T-helper 1 cell treated with Interleukin-12 subunit alpha and Interleukin-12 subunit beta and Interleukin-4 antibody, amounts not matched to agents 30 ng/mL and 1 ng/mL, for 36 hours (primary cell): ENCODE results near the gene MCTP1. TPM values are rescaled to one million over a fixed set of nuclear protein-coding genes. Genes with fewer than 3 reads are reported as not detected.

Experiments
- intact Hi-C: fragments of 100-400 bp; cut with micrococcal nuclease; formaldehyde crosslinking; loops from one replicate; pipeline ENCODE4 v1.15.1; 2024
- total RNA-seq: library from RNA; stranded (reverse); gene quantifications from 2 replicates; pipeline ENCODE4 v1.2.3, GENCODE V29; 2022

MCTP1 gene
- total RNA-seq, 1 donor from 2014 or later, result 0.10 TPM

- intact Hi-C loops, result no loop called here
These were observed 610.2 kb downstream of the MCTP1 start for GRCh38 chr5:94674490-94675382.

GRCh38 chr5:94672746-94673145 is 612.1 kb downstream of the MCTP1 start:
- intact Hi-C loops, result no loop called here

DNA sequence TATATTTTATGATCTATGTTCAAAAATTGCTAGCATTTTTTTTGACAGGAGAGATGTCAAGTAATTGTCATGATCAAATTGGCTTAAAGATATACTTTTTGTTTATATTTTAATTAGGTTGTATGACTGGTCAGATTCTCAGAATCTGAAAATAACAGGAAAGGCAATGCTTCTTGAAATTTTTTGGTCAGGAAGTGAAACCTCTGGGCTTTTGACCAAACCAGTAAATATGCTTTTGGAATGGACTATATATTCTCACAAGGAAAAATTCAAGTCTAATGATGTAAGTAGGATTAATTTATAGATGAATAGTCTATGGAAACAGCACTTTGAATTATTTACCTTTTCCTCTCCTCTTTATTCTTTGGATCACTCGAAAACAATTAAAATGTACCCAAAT is 614.2 kb downstream of the MCTP1 start:
- intact Hi-C loops, result no loop called here

GRCh38 chr5:94667937-94668336 is 617.0 kb downstream of the MCTP1 start:
- intact Hi-C loops, result no loop called here

DNA sequence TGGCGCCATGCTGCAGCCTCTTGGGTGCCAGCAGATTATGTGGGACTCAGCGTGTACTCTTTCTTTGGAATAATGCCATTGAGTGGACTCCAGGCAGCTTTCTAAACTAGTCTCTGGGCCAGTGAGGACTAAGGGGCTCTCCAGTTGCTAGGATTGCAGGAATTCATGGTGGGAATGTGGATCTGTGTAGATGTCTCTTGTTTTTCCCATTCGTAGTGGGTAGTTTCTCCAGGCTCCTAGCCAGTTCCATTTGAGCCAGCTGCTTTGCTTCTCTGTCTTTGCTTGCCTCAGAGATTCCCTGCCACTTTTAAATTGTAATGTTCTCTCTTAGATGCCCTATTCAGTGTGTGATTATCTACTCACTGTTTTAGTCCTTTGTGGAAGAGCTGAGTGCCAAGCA is 623.8 kb downstream of the MCTP1 start:
- intact Hi-C loops, result no loop called here

GRCh38 chr5:94660506-94660905 is 624.4 kb downstream of the MCTP1 start:
- intact Hi-C loops, result no loop called here

DNA sequence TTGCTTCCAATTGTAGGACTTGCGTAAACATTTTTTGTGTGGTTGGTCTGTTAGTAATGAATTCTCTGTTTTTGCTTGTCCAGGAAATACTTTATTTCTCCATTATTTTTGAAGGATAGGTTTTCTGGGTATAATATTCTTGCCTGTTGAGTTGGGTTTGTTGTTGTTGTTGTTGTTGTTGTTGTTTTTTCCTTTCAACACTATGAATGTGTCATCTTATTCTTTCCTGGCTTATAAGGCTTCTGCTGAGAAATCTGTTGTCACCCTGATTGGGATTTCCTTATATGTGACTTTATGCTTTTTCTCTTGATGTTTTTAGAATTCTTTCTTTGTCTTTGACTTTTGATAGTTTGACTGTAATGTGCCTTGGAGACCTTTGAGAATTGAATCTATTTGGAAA is 626.6 kb downstream of the MCTP1 start:
- intact Hi-C loops, result loop anchor here (5.0 kb wide), 1 partner anchor 36 kb away; no protein-coding TSS in a partner anchor

Other genes starting within 250 kb of the MCTP1 start
- gene FAM81B, start 106.3 kb upstream of the MCTP1 start, total RNA-seq, result not detected in 2 replicates